Measurements from ENCODE around the gene DOK6.

Gene DOK6

DNA sequence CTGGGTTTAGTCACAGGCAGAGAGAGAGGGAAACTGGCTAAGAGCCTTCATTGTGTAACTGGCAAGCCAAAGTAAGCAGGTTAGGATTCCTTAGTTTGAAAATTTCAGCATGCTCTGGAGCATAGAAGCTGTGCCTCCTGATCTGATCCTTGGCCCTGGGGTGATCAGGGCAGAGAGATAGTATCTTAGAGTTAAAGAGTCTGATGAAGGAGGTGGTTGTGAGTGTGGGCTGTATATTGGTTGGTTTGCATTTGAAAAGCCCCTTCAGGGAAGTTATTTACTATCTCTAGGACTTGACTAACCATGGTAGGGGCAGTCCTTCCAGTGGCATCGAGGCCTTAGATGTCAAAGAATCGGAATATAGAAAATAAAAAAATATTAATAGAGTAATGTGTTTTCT lies 316.9 kb downstream of the DOK6 start:
- in situ Hi-C loops (cut with MboI; ENCODE audit: low sequenced_read_pairs, unreplicated experiment): no loop called here
- no peak for DNase-seq (ENCODE audit: low spot score)
- TF ChIP-seq, protein P1, sequence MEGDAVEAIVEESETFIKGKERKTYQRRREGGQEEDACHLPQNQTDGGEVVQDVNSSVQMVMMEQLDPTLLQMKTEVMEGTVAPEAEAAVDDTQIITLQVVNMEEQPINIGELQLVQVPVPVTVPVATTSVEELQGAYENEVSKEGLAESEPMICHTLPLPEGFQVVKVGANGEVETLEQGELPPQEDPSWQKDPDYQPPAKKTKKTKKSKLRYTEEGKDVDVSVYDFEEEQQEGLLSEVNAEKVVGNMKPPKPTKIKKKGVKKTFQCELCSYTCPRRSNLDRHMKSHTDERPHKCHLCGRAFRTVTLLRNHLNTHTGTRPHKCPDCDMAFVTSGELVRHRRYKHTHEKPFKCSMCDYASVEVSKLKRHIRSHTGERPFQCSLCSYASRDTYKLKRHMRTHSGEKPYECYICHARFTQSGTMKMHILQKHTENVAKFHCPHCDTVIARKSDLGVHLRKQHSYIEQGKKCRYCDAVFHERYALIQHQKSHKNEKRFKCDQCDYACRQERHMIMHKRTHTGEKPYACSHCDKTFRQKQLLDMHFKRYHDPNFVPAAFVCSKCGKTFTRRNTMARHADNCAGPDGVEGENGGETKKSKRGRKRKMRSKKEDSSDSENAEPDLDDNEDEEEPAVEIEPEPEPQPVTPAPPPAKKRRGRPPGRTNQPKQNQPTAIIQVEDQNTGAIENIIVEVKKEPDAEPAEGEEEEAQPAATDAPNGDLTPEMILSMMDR (IDR thresholded peaks at IDR 0.05; ENCODE audit: borderline replicate concordance, control extremely low read depth, extremely low read depth, insufficient read depth, missing control alignments): no peak

DNA sequence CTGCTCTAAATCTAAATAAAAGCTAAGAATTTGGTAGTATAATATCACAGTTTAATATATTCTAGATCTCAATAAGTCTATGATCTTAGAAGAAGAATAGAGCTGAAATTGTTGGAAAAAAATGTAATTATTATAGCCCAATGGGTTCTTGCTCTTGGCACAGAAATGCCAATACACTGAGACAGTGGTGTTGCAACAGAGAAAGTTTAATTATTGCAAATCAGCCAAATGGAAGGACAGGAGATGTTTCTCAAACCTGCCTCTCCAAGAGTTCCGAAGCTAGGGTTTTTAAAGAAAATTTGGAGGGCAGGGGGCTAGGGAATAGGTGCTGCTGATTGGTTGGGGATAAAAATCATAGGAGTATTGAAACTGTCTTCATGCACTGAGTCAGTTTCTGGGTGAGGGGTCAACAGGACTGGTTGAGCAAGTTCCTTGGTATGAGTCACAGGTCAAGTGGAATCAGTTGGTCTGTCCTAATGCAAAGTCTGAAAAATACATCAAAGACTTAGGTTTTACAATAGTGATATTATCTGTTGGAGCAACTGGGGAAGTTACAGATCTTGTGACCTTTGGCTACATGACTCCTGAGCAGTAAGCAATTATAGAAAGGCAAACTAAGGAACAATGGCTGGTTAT lies 318.3 kb downstream of the DOK6 start:
- no peak for DNase-seq (ENCODE audit: low spot score)
- in situ Hi-C loops (cut with MboI; ENCODE audit: low sequenced_read_pairs, unreplicated experiment): no loop called here
- TF ChIP-seq, protein P1 (IDR thresholded peaks at IDR 0.05; ENCODE audit: borderline replicate concordance, control extremely low read depth, extremely low read depth, insufficient read depth, missing control alignments): no peak

DNA sequence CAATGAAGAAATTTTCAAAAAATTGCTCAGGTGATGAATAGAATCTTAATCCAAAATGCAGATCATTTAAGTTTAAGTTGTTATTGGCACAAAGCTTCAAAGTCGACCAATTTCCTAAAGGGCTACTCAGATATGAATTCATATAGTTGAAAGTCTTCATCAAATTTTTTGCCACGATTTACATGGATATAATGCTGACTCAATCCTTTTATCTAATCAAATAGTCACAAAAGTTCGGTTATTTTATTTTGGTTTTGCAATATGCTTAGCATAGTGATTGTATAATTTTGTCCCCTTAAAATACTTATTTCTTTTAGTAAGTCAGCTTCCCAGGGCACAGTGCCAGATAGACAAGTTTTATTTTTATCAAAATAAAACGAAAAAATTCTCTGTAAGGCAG lies 319.7 kb downstream of the DOK6 start:
- TF ChIP-seq, protein P1 (IDR thresholded peaks at IDR 0.05; ENCODE audit: borderline replicate concordance, control extremely low read depth, extremely low read depth, insufficient read depth, missing control alignments): no peak
- DNase-seq (ENCODE audit: low spot score): no peak

DNA sequence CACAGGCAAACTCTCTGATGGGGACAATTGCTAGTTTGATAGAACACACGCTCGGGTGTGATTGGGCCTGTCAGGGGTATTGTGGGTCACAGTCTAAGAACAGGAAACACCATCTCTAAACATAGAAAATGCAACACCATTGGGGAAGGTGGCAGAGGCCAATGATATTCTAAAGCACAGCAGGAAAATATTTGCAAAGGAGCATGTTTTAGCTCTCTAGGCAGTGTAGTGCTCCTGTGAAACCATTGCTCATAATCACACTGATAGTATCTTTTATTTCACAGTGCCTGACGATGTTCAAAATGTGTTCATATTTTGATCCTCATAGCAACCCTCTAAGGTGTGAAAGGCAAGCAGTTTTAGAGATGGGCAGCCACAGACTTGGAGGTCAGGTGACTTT lies 322.7 kb downstream of the DOK6 start:
- DNase-seq (ENCODE audit: low spot score): no peak
- in situ Hi-C loops (cut with MboI; ENCODE audit: low sequenced_read_pairs, unreplicated experiment): no loop called here
- TF ChIP-seq, protein P1 (IDR thresholded peaks at IDR 0.05; ENCODE audit: borderline replicate concordance, control extremely low read depth, extremely low read depth, insufficient read depth, missing control alignments): no peak

More for the DNA sequence above, 319.7 kb downstream of the DOK6 start:
- in situ Hi-C loops (cut with MboI; ENCODE audit: low sequenced_read_pairs, unreplicated experiment): no loop called here

DNA sequence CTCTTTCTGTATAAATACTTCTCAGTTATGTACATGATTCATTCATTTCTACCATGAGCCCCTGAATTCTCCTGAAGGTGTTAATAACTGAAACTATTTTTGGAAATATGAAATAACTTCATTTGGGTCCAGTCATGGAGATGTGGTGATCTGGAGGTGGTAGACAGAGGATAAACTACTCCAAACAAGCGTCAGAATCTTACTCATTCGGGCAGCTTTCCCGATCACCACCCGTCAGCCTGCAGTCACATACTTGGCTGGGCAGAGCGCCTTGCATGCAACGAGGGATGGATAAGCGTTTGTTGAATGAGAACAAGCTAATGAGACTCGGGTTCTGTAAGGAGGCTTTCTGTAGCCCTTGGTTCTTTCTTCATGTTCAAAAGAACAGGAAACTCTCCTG lies 324.3 kb downstream of the DOK6 start:
- DNase-seq (ENCODE audit: low spot score): no peak
- in situ Hi-C loops (cut with MboI; ENCODE audit: low sequenced_read_pairs, unreplicated experiment): no loop called here
- TF ChIP-seq, protein P1 (IDR thresholded peaks at IDR 0.05; ENCODE audit: borderline replicate concordance, control extremely low read depth, extremely low read depth, insufficient read depth, missing control alignments): no peak

DNA sequence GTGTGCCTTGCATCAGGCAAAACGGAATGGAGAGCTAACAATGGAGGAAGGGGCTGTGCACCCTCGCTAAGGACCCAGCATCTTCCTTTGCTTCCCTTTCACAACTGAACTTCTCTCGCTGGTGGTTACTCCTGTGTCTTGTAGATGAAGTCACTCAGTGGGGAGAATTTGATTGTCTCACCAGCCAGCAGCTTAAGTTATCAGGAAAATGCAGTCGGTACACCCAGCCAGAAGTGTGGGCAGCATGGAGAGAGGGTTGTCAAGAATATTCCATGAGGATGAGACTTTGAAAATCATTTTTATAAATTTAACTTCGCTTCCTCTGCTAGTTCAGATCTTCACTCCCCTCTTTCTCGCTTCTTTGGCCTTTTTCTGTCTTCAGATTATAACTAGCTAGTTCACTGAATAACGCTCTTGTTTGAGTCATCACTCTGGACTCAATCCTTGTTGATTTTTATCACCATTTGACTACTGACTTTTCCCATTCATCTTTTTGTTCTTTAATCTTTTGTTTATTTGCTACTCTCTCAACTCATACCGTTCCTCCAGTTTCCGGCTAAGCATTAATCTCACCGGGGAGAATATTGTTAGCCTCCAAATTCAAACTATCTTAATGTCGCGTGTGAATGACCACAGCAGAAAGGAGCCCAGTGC lies 325.3 kb downstream of the DOK6 start:
- in situ Hi-C loops (cut with MboI; ENCODE audit: low sequenced_read_pairs, unreplicated experiment): no loop called here
- DNase-seq (ENCODE audit: low spot score): no peak
- TF ChIP-seq, protein P1 (IDR thresholded peaks at IDR 0.05; ENCODE audit: borderline replicate concordance, control extremely low read depth, extremely low read depth, insufficient read depth, missing control alignments): no peak

Measured in GM13976 (cell line).